OCI-LY1 (cell line): ENCODE measurements around the gene OR8K1.

Source experiments
- H2AFZ ChIP-seq: fragments of 200-600 bp; sonication (generic), shearing (Covaris generic); 2 replicates; pipeline ENCODE4 v1.6.0; 2014; ENCODE audit warnings: antibody characterized with exemption, mild to moderate bottlenecking, low read length
- H3F3A ChIP-seq: fragments of 200-600 bp; sonication (generic), shearing (Covaris generic); 2 replicates; pipeline ENCODE4 v1.6.0; 2014; ENCODE audit warnings: mild to moderate bottlenecking, antibody characterized with exemption, low read length, moderate library complexity; ENCODE audit not compliant: insufficient read depth
- H3K27ac ChIP-seq: fragments of 200-600 bp; sonication (generic); 2 replicates; pipeline ENCODE4 v1.5.1; 2014; ENCODE audit warnings: low read length, mixed run types, mild to moderate bottlenecking, low read depth; ENCODE audit not compliant: poor library complexity, severe bottlenecking
- H3K27me3 ChIP-seq: fragments of 200-600 bp; sonication (generic); 2 replicates; pipeline ENCODE4 v1.6.0; 2014; ENCODE audit warnings: antibody characterized with exemption, mild to moderate bottlenecking, low read length, moderate library complexity; ENCODE audit not compliant: insufficient read depth
- H3K36me3 ChIP-seq: fragments of 200-600 bp; sonication (generic); 2 replicates; pipeline ENCODE4 v1.6.1; 2014; ENCODE audit warnings: mild to moderate bottlenecking, antibody characterized with exemption, low read length, moderate library complexity, mixed read lengths; ENCODE audit not compliant: insufficient read depth
- H3K4me1 ChIP-seq: fragments of 200-600 bp; sonication (generic); 2 replicates; pipeline ENCODE4 v1.5.1; 2014; ENCODE audit warnings: mild to moderate bottlenecking, low read length, moderate library complexity; ENCODE audit not compliant: insufficient read depth, severe bottlenecking
- H3K4me2 ChIP-seq: fragments of 200-600 bp; sonication (generic), shearing (Covaris generic); 2 replicates; pipeline ENCODE4 v1.6.1; 2014; ENCODE audit warnings: low read length
- H3K4me3 ChIP-seq: fragments of 200-600 bp; sonication (generic); 2 replicates; pipeline ENCODE4 v1.5.1; 2014; ENCODE audit warnings: low read length, low read depth, mild to moderate bottlenecking, mixed read lengths; ENCODE audit not compliant: poor library complexity, severe bottlenecking
- H3K79me2 ChIP-seq: fragments of 200-600 bp; shearing (Covaris generic); 2 replicates; pipeline ENCODE4 v1.6.1; 2016; ENCODE audit warnings: mixed run types, low read length, mixed read lengths; ENCODE audit not compliant: insufficient read depth
- H3K9ac ChIP-seq: fragments of 200-600 bp; sonication (generic), shearing (Covaris generic); 2 replicates; pipeline ENCODE4 v1.6.1; 2014; ENCODE audit warnings: mild to moderate bottlenecking, low read length, mixed read lengths
- H3K9me2 ChIP-seq: fragments of 200-600 bp; sonication (generic), shearing (Covaris generic); 2 replicates; pipeline ENCODE4 v1.6.1; 2014; ENCODE audit warnings: low read depth, mild to moderate bottlenecking, low read length, mixed read lengths
- H3K9me3 ChIP-seq: fragments of 200-600 bp; shearing (Covaris generic); 2 replicates; pipeline ENCODE4 v1.6.1; 2014; ENCODE audit warnings: low read length, mixed read lengths
- H4K20me1 ChIP-seq: fragments of 200-600 bp; sonication (generic), shearing (Covaris generic); 2 replicates; pipeline ENCODE4 v1.6.0; 2016; ENCODE audit warnings: mild to moderate bottlenecking, low read length; ENCODE audit not compliant: insufficient read depth
- EZH2 ChIP-seq: fragments of 200-600 bp; sonication (generic), shearing (Covaris generic); IDR thresholded peaks from 2 replicates; pipeline ENCODE4 v1.8.0; 2017; ENCODE audit warnings: borderline replicate concordance, mixed run types, mild to moderate bottlenecking, antibody characterized with exemption, low read length, moderate library complexity, mixed read lengths
- TF ChIP-seq, protein P1 (sequence below): fragments of 200-600 bp; sonication (generic), shearing (Covaris generic); IDR thresholded peaks from 2 replicates; pipeline ENCODE4 v1.5.1; 2017; ENCODE audit warnings: mild to moderate bottlenecking, antibody characterized with exemption, low read length, moderate library complexity, mixed read lengths

OR8K1 gene

DNA sequence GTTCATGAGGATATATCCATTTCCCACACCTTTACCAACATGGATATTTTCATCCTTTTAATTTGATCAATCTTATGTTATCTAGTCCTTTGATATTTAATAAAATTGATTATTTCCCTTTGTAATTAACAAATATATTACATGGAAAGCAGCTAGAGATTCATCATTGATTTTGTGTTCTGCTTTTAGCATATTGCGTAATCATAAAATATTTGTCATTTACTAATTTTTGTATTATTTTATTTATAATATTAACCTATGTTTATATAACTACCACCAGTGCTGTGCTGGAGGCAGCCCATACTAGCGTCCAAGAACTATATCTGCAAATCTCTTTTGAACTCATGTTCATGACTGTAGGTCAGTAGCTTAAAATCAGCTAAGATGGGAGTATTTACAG lies 34.3 kb downstream of the OR8K1 start:
- H3K27ac ChIP-seq = no peak overlapping the region
- H3K9me2 ChIP-seq = no peaks in the 10 kb centered on the region
- H3K4me2 ChIP-seq = no peak overlapping the region
- TF ChIP-seq, protein P1, sequence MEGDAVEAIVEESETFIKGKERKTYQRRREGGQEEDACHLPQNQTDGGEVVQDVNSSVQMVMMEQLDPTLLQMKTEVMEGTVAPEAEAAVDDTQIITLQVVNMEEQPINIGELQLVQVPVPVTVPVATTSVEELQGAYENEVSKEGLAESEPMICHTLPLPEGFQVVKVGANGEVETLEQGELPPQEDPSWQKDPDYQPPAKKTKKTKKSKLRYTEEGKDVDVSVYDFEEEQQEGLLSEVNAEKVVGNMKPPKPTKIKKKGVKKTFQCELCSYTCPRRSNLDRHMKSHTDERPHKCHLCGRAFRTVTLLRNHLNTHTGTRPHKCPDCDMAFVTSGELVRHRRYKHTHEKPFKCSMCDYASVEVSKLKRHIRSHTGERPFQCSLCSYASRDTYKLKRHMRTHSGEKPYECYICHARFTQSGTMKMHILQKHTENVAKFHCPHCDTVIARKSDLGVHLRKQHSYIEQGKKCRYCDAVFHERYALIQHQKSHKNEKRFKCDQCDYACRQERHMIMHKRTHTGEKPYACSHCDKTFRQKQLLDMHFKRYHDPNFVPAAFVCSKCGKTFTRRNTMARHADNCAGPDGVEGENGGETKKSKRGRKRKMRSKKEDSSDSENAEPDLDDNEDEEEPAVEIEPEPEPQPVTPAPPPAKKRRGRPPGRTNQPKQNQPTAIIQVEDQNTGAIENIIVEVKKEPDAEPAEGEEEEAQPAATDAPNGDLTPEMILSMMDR = no peak
- TF ChIP-seq EZH2 = no peak
- no peak overlapping the region for H2AFZ ChIP-seq
- H3K36me3 ChIP-seq = no peaks in the 10 kb centered on the region
- H3K4me3 ChIP-seq = no peak overlapping the region
- no peaks in the 10 kb centered on the region for H3K9me3 ChIP-seq
- no peaks in the 10 kb centered on the region for H3F3A ChIP-seq
- H3K79me2 ChIP-seq = no peaks in the 10 kb centered on the region
- H4K20me1 ChIP-seq = no peaks in the 10 kb centered on the region
- H3K9ac ChIP-seq = no peak overlapping the region
- no peaks in the 10 kb centered on the region for H3K4me1 ChIP-seq
- H3K27me3 ChIP-seq = no peaks in the 10 kb centered on the region

DNA sequence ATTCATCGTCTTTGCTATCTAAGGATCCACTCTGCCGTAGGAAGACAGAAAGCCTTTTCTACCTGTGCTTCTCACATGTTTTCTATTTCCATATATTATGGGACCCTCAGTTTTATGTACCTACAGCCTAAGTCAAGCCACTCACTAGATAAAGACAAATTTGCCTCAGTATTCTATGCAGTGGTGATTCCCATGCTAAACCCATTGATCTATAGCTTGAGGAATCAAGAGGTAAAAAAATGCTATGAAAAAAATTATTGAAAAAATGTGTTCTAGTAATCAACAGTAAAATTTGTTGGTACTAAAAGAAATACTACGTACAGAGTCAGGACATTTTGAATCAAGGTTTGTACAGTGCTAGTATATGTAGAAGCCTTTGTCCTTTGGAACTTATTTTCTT lies 48.5 kb downstream of the OR8K1 start:
- TF ChIP-seq, protein P1 = no peak
- no peak for TF ChIP-seq EZH2
- Histone ChIP-seq H3K9ac (no peak overlapping the region), H3K4me3 (no peak overlapping the region), H3K27ac (no peak overlapping the region), H2AFZ (no peak overlapping the region), H3K9me3 (no peaks in the 10 kb centered on the region), H3K27me3 (no peaks in the 10 kb centered on the region), H3K4me1 (no peaks in the 10 kb centered on the region), H3F3A (no peaks in the 10 kb centered on the region), H3K4me2 (no peak overlapping the region), H3K79me2 (no peaks in the 10 kb centered on the region), H3K9me2 (no peaks in the 10 kb centered on the region), H3K36me3 (no peaks in the 10 kb centered on the region), H4K20me1 (no peaks in the 10 kb centered on the region)

DNA sequence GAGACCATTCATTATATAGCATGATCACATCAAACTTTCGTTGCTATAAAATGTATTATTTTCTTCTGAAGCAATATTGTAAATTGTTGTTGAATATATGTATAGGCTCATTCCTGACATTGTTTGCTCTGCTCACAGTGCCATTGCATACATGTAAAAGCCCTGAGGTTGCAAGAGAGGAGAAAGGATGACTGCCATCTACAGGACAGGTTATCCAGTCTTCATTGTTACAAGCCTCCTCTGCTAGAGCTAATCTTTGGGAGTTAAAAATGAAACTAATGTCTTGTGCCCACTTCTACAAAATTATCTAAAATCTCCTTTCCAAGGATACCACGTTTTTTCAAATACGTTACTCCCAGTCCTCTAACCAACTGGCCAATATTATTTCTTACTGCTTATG lies 50.2 kb downstream of the OR8K1 start:
- H3K27me3 ChIP-seq = no peaks in the 10 kb centered on the region
- no peaks in the 10 kb centered on the region for H3K36me3 ChIP-seq
- no peak overlapping the region for H3K4me2 ChIP-seq
- H3K9ac ChIP-seq = no peak overlapping the region
- H3K79me2 ChIP-seq = no peaks in the 10 kb centered on the region
- no peaks in the 10 kb centered on the region for H4K20me1 ChIP-seq
- no peak overlapping the region for H2AFZ ChIP-seq
- TF ChIP-seq EZH2 = no peak
- TF ChIP-seq, protein P1 = 0 out of 2 replicates have a peak, but pooled peaks have one; percentile 20
- no peak overlapping the region for H3K4me3 ChIP-seq
- H3K27ac ChIP-seq = no peak overlapping the region
- H3F3A ChIP-seq = no peaks in the 10 kb centered on the region
- H3K9me2 ChIP-seq = no peaks in the 10 kb centered on the region
- no peaks in the 10 kb centered on the region for H3K4me1 ChIP-seq
- H3K9me3 ChIP-seq = no peaks in the 10 kb centered on the region
